NCI-H748 (cell line): ENCODE results near the gene RAB11FIP4.

ENCODE experiments used
- DNase-seq: peaks from one replicate; lab custom pipeline; 2025; ENCODE audit not compliant: unreplicated experiment; lab: John Stamatoyannopoulos, UW

RAB11FIP4 gene

DNA sequence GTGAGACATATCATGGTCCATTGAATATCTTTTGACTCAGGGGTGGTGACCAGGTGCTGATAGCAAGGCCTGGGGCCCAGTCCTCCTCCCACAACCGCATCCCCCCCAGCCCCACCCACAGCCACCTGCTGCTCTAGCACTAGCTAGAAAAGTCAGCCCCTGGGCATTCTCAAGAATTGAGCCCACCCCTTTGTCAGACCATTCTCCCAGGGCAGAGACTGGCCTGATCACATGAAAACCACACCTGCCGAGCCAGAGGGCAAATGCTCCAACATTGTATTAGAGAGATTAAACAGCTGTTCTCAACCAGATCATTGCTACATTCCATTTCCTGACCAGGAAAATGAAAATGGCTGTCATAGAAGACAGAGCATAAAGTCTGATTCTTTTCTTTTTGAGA, 62.4 kb downstream of the RAB11FIP4 start:
- no peak for DNase-seq

DNA sequence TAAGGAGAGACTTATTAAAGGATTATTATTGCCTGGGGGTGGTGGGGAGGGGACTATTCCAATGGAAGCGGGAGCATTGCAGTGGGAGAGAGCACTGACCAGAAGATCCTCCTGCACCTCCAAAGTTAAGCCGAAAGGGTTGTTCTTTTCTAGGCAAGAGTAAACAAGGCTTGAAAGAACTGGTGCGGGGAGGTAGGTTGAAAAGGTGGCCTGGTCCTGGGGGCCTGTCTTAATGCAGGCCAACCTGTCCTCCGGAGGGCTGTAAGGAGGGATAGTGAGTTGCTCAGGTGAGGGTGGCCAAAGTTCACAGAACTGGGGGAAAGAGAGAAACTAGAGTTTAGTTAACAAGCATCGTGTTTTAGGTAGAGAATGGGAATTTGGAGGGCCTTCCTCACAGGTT, 65.3 kb downstream of the RAB11FIP4 start:
- DNase-seq = no peak

GRCh38 chr17:31457391-31458234, 66.1 kb downstream of the RAB11FIP4 start:
- DNase-seq = no peak

- DNase-seq = no peak
These were observed 67.4 kb downstream of the RAB11FIP4 start for GRCh38 chr17:31458829-31459228.

GRCh38 chr17:31459716-31460115, 68.2 kb downstream of the RAB11FIP4 start:
- no peak for DNase-seq

DNA sequence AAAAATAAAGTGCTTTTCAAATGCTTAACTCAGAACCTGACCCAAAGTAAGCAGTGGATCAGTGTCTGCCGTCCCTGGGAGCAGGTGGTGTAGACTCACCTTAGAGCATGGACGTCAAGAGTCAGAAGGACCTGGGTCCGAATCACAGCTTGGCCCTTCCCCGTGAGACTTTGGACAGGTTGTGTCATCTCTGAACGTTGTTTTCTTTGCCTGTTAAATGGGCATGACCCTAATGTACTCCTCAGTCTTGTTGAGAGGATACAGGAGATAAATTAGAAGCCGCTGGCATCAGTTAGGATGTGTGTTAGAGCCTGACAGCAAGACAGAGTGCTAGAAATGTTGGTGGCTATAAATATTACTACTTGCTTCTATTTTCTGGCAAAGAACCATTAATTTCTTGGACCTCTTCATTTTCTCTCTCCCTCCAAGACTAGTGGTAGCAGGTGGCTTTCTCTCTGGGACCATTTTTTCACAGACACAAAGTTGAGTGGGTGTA, 68.8 kb downstream of the RAB11FIP4 start:
- no peak for DNase-seq

GRCh38 chr17:31461227-31461810, 69.8 kb downstream of the RAB11FIP4 start:
- DNase-seq = no peak

- DNase-seq = no peak
These were observed 70.8 kb downstream of the RAB11FIP4 start for GRCh38 chr17:31462261-31462660.

- no peak for DNase-seq
These were observed 74.8 kb downstream of the RAB11FIP4 start for GRCh38 chr17:31466096-31466760.

GRCh38 chr17:31467502-31468256, 76.2 kb downstream of the RAB11FIP4 start:
- DNase-seq = no peak

GRCh38 chr17:31469959-31470358, 78.5 kb downstream of the RAB11FIP4 start:
- no peak for DNase-seq

DNA sequence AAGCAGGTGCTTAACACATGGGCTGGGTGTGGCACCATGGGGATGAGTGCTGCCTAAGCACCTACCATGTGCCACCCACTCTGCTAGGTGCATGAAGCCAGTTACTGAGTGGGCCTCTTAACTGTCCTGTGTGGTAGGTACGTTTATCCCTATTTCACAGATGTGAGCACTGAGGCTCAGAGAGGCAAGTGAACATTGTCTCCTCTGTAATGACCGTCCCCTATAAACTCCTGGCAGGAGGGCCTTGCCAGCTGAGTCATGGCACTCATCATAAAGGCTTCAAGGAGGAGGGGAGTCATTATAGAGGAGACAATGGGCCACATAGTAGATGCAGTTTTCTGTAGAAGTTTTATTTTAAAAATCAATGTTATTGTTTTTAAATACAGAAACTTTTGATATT, 79.1 kb downstream of the RAB11FIP4 start:
- no peak for DNase-seq

- DNase-seq = no peak
These were observed 80.7 kb downstream of the RAB11FIP4 start for GRCh38 chr17:31472137-31472536.

DNA sequence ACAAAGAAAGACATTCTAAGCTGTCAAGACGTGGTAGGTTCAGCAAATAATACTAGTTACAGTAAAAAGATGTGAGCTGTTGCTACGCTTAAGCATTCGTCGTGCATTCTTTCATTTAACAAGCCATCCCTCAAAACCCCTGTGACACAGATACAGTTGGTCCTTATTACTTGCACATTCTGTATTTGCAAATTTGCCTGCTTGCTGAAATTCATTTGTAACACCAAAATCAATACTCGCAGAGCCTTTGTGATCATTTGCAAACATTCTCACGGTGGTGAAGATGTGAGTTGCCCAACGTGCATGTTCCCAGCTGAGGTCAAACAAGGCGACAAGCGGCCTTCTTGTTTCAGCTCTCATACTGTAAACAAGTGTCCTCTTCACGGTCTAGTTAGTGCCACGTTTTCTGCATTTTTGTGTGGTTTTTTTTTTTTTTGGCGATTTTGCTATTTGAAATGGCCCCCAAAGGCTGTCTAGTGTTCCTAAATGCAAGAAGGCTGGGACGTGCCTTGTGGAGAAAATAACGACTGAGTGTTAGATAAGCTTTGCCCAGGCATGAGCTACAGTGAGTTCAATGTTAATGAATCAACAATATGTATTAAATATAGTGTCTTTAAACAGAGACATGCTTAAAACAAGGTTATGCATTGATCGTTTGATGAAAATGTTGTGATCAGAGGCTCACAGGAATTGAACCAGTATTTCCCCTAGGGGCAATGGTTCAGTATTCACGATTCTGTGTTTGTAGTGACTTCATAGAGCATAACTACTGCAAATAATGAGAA, 84.1 kb downstream of the RAB11FIP4 start:
- DNase-seq = no peak

- DNase-seq = no peak
These were observed 85.3 kb downstream of the RAB11FIP4 start for GRCh38 chr17:31476525-31477416.

GRCh38 chr17:31477417-31478055, 86.1 kb downstream of the RAB11FIP4 start:
- DNase-seq = no peak

DNA sequence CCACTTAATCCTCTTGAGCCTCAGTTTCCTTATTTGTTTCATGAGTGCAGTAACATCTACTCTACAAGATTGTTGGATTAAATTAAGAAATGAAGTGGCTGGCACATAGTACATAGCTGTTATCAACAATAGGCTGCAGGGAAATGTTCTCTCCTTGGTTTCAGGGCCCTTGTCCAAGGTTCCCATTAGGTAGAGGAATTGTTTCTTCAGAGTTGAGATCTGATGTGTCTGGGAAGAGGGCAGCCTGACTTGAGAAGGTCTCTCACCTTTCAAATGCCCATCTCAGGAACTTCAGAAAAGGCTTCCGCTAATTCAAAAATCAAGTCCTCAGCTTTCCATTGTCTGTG, 87.6 kb downstream of the RAB11FIP4 start:
- no peak for DNase-seq

GRCh38 chr17:31479524-31479923, 88.0 kb downstream of the RAB11FIP4 start:
- DNase-seq = no peak

- no peak for DNase-seq
These were observed 88.6 kb downstream of the RAB11FIP4 start for GRCh38 chr17:31480067-31480466.
